OCI-LY7 (cell line): Measurements from ENCODE around the gene AQP12B.

Source experiments
- EZH2phosphoT487 ChIP-seq: fragments of 200-600 bp; sonication (generic); IDR thresholded peaks from 2 replicates; pipeline ENCODE4 v1.6.1; 2018; ENCODE audit warnings: low read depth, borderline replicate concordance, mild to moderate bottlenecking, mixed run types, antibody characterized with exemption, low read length, moderate library complexity, mixed read lengths
- TF ChIP-seq, protein P1 (sequence below): fragments of 200-600 bp; sonication (generic); conservative IDR thresholded peaks from 2 replicates; pipeline ENCODE4 v1.5.1; 2014; ENCODE audit warnings: mild to moderate bottlenecking, antibody characterized with exemption, low read length, moderate library complexity, mixed read lengths

DNA sequence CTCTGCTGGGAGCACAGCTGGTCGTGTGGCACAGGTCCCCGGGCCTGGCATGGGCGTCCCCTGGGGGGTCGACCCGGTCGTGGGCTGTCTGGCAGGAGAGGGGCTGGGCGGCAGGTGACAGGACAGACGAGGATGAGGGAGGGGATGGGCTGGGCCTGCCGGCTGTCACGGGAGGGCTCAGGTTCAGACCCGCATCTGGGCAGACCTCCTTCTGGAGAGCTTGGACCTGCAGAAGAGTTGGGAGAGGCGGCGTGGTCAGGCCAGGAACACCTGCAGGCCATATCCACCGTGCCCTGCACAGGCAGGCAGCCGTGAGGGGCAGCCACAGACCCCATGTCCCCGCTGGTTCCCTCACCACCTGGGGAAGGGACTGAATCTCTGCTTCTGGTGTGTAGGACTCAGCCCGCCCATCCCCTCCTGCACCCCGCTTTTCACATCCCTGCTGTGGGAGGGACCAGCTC, 34.5 kb upstream of the AQP12B start:
- TF ChIP-seq, protein P1, sequence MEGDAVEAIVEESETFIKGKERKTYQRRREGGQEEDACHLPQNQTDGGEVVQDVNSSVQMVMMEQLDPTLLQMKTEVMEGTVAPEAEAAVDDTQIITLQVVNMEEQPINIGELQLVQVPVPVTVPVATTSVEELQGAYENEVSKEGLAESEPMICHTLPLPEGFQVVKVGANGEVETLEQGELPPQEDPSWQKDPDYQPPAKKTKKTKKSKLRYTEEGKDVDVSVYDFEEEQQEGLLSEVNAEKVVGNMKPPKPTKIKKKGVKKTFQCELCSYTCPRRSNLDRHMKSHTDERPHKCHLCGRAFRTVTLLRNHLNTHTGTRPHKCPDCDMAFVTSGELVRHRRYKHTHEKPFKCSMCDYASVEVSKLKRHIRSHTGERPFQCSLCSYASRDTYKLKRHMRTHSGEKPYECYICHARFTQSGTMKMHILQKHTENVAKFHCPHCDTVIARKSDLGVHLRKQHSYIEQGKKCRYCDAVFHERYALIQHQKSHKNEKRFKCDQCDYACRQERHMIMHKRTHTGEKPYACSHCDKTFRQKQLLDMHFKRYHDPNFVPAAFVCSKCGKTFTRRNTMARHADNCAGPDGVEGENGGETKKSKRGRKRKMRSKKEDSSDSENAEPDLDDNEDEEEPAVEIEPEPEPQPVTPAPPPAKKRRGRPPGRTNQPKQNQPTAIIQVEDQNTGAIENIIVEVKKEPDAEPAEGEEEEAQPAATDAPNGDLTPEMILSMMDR: no peak
- no peak for TF ChIP-seq EZH2phosphoT487
